Measurements from ENCODE around the gene ARMC3. TPM values are rescaled to one million over a fixed set of nuclear protein-coding genes. Genes with fewer than 3 reads are reported as not detected.

Gene ARMC3
- total RNA-seq, 1 experiment from 2014 or later = 0.28 TPM

GRCh38 chr10:22999942-23000341, 72.1 kb downstream of the ARMC3 start:
- peak; percentile 73 for ATAC-seq
- H3K4me1 Mint-ChIP-seq = peaks cover 10% of the 10 kb centered on the region
- H3K27ac Mint-ChIP-seq = no peak overlapping the region
- H3K27me3 Mint-ChIP-seq (ENCODE audit: low read depth) = peaks cover 4% of the 10 kb centered on the region; the same call in 1 of the 2 replicates
- no peaks in the 10 kb centered on the region for H3K36me3 Mint-ChIP-seq
- DNase-seq (ENCODE audit: low spot score) = peak; percentile 17
- TF ChIP-seq TEAD1 (CRISPR knock-in tag; IDR thresholded peaks at IDR 0.05) (no peak), JUN (CRISPR knock-in tag; IDR thresholded peaks at IDR 0.05) (no peak), ATF6 (CRISPR knock-in tag; IDR thresholded peaks at IDR 0.05) (no peak), TP53 (CRISPR knock-in tag; IDR thresholded peaks at IDR 0.05) (no peak), GTF2I (CRISPR knock-in tag; conservative IDR thresholded peaks at IDR 0.05) (no peak), ATF1 (CRISPR knock-in tag; IDR thresholded peaks at IDR 0.05) (no peak), FOXP1 (CRISPR knock-in tag; IDR thresholded peaks at IDR 0.05; ENCODE audit: borderline replicate concordance) (no peak), ZNF121 (CRISPR knock-in tag; IDR thresholded peaks at IDR 0.05) (no peak), MYBL2 (CRISPR knock-in tag; IDR thresholded peaks at IDR 0.05) (no peak)
- no peaks in the 10 kb centered on the region for H3K9me3 Mint-ChIP-seq
- no peak overlapping the region for H3K4me3 Mint-ChIP-seq
- ChIA-PET CTCF (interaction anchor here (0.6 to 1.5 kb wide), 4 partner anchors 36 to 1006 kb away, joined by 3 to 5 read pairs (median 4); no protein-coding TSS in a partner anchor), POLR2A (interaction anchor here (0.9 kb wide), 1 partner anchor 10 kb away, joined by 3 read pairs; no protein-coding TSS in a partner anchor)

GRCh38 chr10:23001901-23002516, 74.2 kb downstream of the ARMC3 start:
- H3K4me1 Mint-ChIP-seq = peaks cover 10% of the 10 kb centered on the region
- peaks cover 9% of the 10 kb centered on the region; the same call in 1 of the 2 replicates for H3K27me3 Mint-ChIP-seq (ENCODE audit: low read depth)
- TF ChIP-seq ZNF423 (CRISPR knock-in tag; IDR thresholded peaks at IDR 0.05) (no peak), AFF4 (CRISPR knock-in tag; IDR thresholded peaks at IDR 0.05; ENCODE audit: borderline replicate concordance) (no peak), OVOL2 (CRISPR knock-in tag; IDR thresholded peaks at IDR 0.05; ENCODE audit: borderline replicate concordance) (no peak), ATF2 (CRISPR knock-in tag; IDR thresholded peaks at IDR 0.05; ENCODE audit: borderline replicate concordance, low read depth) (no peak), ARID4B (CRISPR knock-in tag; IDR thresholded peaks at IDR 0.05; ENCODE audit: borderline replicate concordance) (no peak), JUN (CRISPR knock-in tag; IDR thresholded peaks at IDR 0.05) (no peak), KAT7 (CRISPR knock-in tag; IDR thresholded peaks at IDR 0.05; ENCODE audit: borderline replicate concordance) (no peak)
- DNase-seq (ENCODE audit: low spot score) (peak; percentile 56), ATAC-seq (peak; percentile 82)
- ChIA-PET POLR2A (interaction anchor here (1.4 kb wide), 1 partner anchor 10 kb away, joined by 4 read pairs; no protein-coding TSS in a partner anchor), CTCF (interaction anchor here (1.4 kb wide), 1 partner anchor 34 kb away, joined by 4 read pairs; no protein-coding TSS in a partner anchor)
- H3K4me3 Mint-ChIP-seq = peak overlapping the region; percentile 41
- no peaks in the 10 kb centered on the region for H3K9me3 Mint-ChIP-seq
- H3K36me3 Mint-ChIP-seq = no peaks in the 10 kb centered on the region
- peak overlapping the region; percentile 43; the same call in 1 of the 2 replicates for H3K27ac Mint-ChIP-seq
